Right atrium auricular region (tissue), 2 donors: Measurements from ENCODE around the gene ZFYVE28. TPM values are rescaled to one million over a fixed set of nuclear protein-coding genes. Genes with fewer than 3 reads are reported as not detected.
"Not testable (repeated sequence)": the region's sequence is repeated elsewhere in the genome, so short reads cannot be mapped to it uniquely, and the experiment has no call there.

Experiments used
- DNase-seq: peaks from one replicate; pipeline ENCODE4 v3.0.0-alpha.2; 2019; ENCODE audit warnings: low spot score
- H3K27ac ChIP-seq, 2 donors: fragments of 200-600 bp; sonication (generic); 1 replicate in 1 of 2; 2 replicates in 1 of 2; pipeline ENCODE4 v1.5.1; 2016 to 2019
- H3K27me3 ChIP-seq, 2 donors: fragments of 200-600 bp; sonication (generic); one replicate each; pipeline versions ENCODE4 v1.5.1 to v1.6.0; 2017 to 2019
- H3K36me3 ChIP-seq: fragments of 200-600 bp; sonication (generic); one replicate; pipeline ENCODE4 v1.5.1; 2016
- H3K4me1 ChIP-seq, 2 donors: fragments of 200-600 bp; sonication (generic); one replicate each; pipeline versions ENCODE4 v1.5.1 to v1.6.0; 2017 to 2019
- H3K4me3 ChIP-seq, 2 donors: fragments of 200-600 bp; sonication (generic); 1 replicate in 1 of 2; 2 replicates in 1 of 2; pipeline ENCODE4 v1.5.1; 2017 to 2019; ENCODE audit warnings: mild to moderate bottlenecking in 1 of 2, moderate library complexity in 1 of 2
- H3K9me3 ChIP-seq, 2 donors: fragments of 200-600 bp; sonication (generic); one replicate each; pipeline ENCODE4 v1.5.1; 2019
- total RNA-seq, 2 donors: library from RNA; depleted of rRNA; stranded (reverse); fragments of >200 nt; gene quantifications; one replicate each; pipeline ENCODE4 v1.1.0, GENCODE V29; 2016
- TF ChIP-seq, protein P1 (sequence below), 2 donors: fragments of 200-600 bp; sonication (generic); IDR thresholded peaks; one replicate each; pipeline ENCODE4 v1.5.1; 2019; ENCODE audit warnings: antibody characterized with exemption in 2 of 2

Gene ZFYVE28
- total RNA-seq, 2 donors from 2014 or later = 3.4 to 6.0 TPM

DNA sequence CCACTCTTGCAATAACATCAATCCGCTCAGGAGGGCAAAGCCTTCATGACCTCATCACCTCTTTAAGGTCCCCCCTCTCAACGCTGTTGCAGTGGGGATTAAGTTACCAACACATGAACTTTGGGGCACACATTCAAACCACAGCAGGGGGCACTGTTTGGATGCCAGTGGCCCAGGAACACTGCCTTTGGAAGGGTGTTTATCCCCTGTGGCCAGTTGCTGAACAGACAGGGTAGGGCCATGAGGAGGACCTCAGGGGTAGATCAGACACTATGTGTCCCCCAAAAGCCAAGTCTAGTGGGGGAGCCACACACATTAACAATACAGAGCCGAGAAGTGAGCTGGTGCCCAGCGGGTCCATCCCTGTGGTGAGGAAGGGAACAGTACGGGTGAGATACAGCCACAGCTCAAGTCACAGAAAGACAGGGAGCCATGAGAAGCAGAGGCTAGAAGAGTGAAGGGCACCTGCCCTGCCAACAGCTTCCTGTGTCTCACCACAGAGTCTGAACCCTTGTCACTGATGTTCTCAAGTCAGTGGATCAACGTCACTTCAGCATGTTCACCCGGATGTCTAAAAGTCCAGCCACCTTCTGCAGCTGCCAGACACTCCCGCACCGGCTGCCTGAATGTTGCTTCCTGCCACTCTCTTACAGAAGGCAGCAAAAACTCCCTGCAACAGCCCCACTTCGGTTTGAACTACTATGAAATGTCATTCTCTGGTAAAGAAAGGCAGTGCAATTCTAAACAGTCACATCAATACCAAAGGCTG is 136.7 kb downstream of the ZFYVE28 start:
- no peaks in the 10 kb centered on the region for H3K27me3 ChIP-seq
- H3K27ac ChIP-seq = no peak overlapping the region
- no peaks in the 10 kb centered on the region for H3K9me3 ChIP-seq
- H3K4me3 ChIP-seq = no peak overlapping the region
- H3K4me1 ChIP-seq = peaks cover 0 to 5% of the 10 kb centered on the region in 2 donors
- no peaks in the 10 kb centered on the region for H3K36me3 ChIP-seq
- no peak for DNase-seq
- TF ChIP-seq, protein P1, sequence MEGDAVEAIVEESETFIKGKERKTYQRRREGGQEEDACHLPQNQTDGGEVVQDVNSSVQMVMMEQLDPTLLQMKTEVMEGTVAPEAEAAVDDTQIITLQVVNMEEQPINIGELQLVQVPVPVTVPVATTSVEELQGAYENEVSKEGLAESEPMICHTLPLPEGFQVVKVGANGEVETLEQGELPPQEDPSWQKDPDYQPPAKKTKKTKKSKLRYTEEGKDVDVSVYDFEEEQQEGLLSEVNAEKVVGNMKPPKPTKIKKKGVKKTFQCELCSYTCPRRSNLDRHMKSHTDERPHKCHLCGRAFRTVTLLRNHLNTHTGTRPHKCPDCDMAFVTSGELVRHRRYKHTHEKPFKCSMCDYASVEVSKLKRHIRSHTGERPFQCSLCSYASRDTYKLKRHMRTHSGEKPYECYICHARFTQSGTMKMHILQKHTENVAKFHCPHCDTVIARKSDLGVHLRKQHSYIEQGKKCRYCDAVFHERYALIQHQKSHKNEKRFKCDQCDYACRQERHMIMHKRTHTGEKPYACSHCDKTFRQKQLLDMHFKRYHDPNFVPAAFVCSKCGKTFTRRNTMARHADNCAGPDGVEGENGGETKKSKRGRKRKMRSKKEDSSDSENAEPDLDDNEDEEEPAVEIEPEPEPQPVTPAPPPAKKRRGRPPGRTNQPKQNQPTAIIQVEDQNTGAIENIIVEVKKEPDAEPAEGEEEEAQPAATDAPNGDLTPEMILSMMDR (IDR thresholded peaks at IDR 0.05) = peak in 1 of 2 donors; percentile 25

DNA sequence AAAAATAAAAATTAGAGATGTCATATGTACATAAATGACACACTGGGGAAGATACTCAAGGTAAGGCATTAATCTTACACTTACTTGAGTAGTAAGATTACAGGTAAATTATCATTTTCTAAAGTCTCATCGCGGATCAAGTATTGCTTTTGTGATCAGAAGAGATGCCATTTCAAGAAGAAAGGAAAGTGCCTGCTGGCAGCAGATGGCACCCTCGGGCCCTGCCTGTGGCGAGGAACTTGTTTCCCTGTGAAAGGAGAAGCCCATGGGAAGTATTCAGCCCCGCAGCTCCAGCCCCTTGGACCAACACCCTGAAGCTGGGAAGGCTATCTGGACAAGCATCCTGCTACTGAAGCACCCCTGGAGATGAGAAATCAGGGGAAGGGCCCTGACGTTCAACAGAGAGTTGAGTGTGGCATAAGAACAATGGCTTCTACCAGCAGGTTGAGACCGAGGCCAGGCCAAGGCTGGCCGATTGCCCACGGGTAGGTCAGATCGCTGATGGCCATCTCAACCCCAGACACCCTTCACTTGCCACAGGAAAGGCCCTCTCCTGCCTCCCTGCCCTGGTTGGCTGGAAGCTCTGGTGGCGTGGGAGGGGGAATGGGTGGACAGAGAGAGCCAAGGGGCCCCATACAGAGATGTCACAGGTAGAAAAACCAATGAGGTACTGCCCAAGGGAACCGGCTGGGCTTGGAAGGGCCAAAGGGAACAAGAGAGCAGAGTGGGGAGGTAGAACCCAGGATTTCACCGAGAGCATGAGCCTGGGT is 137.7 kb downstream of the ZFYVE28 start:
- H3K36me3 ChIP-seq = no peaks in the 10 kb centered on the region
- TF ChIP-seq, protein P1 (IDR thresholded peaks at IDR 0.05) = no peak
- no peaks in the 10 kb centered on the region for H3K27me3 ChIP-seq
- H3K27ac ChIP-seq = no peak overlapping the region
- H3K4me3 ChIP-seq = no peak overlapping the region
- peaks cover 0 to 5% of the 10 kb centered on the region in 2 donors for H3K4me1 ChIP-seq
- H3K9me3 ChIP-seq = no peaks in the 10 kb centered on the region
- DNase-seq = no peak

DNA sequence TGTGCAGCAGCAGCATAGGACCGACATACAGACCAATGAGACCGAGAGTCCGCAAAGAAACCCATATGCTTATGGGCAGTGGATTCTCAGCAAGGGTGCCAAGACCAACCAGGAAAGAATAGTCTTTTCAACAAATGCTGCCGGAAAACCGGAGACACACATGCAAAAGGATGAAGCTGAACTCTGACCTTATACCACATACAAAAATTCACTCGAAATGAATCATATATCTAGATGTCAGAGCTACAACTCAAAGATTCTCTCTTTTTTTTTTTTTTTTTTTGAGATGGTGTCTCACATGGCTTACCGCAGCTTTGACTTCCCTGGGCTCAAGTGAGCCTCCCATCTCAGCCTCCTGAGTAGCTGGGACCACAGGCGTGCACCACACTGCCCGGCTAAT is 140.5 kb downstream of the ZFYVE28 start:
- Histone ChIP-seq H3K9me3 (no peaks in the 10 kb centered on the region), H3K4me3 (no peak overlapping the region), H3K27ac (no peak overlapping the region), H3K27me3 (no peaks in the 10 kb centered on the region), H3K36me3 (no peaks in the 10 kb centered on the region), H3K4me1 (peaks cover 0 to 5% of the 10 kb centered on the region in 2 donors)
- TF ChIP-seq, protein P1 (IDR thresholded peaks at IDR 0.05) = no peak
- no peak for DNase-seq

DNA sequence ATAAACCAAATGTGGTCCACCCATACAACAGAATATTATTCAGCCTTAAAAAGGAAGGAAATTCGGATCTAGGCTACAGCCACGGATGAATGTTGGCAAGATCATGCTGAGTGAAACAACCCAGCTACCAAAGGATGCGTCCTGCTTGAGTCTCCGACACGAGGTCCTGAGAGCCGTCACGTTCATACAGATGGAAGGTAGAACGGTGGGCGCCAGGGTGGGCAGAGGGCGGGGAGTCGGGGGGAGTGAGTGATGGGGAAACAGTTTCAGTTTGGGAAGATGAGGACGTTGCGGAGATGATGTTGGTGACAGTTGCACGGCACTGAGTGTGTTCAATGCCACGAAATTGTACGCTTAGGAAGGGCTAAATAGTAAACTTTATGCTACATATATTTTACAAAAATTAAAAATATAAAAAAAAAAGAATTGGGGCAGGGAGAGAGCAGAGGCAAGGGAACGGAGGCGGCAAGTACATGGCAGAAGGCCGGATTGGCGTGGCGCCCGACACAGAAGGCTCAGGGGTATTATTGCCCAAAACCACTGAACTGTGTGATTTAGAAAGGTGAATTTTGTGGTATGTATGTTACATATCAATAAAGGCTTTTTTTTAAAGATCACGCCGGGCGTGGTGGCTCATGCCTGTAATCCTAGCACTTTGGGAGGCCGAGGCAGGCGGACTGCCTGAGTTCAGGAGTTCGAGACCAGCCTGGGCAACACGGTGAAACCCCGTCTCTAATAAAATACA is 141.7 kb downstream of the ZFYVE28 start:
- no peak for DNase-seq

DNA sequence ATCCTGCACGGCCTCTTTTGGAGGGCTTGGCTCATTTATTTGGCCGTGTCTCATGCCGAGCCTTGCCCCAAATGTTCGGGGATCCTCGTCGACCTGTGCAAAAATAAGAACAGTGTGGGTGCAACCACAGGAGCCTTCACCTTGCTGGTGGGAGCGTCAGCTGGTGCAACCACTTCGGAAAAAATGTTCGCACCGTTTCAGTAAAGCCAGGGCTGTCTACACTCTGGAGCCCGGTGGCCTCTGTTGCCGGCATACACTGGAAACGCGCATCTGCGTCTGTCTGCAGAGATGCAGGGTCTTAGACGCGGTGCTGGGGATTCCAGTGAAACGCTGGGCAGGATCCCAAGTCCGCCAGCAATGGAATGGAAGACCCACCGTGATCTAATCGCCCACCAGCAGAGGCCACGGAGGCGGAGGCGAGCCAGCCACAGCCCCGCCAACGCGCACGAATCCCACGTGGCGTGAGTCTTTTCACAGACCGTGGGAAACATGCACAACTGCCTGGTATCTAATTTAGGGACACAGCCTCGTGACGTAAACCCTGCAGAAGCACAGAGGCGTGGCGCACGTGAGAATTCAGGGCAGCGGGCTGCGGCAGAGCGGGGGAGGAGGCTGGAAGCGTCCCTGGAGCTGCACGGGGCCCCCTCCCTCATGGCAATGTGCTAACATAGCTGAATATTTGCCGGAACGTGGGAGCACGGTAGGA is 142.7 kb downstream of the ZFYVE28 start:
- Histone ChIP-seq H3K36me3 (no peaks in the 10 kb centered on the region), H3K9me3 (no peaks in the 10 kb centered on the region), H3K4me3 (no peak overlapping the region), H3K27me3 (no peaks in the 10 kb centered on the region), H3K4me1 (no peaks in the 10 kb centered on the region), H3K27ac (no peak overlapping the region)
- TF ChIP-seq, protein P1 (IDR thresholded peaks at IDR 0.05) = no peak
- DNase-seq = no peak

More for the DNA sequence above, 141.7 kb downstream of the ZFYVE28 start:
- H3K27ac ChIP-seq = no peak overlapping the region
- H3K27me3 ChIP-seq = no peaks in the 10 kb centered on the region
- H3K4me1 ChIP-seq = peaks cover 0 to 1% of the 10 kb centered on the region in 2 donors
- no peaks in the 10 kb centered on the region for H3K9me3 ChIP-seq
- no peak overlapping the region for H3K4me3 ChIP-seq
- H3K36me3 ChIP-seq = no peaks in the 10 kb centered on the region
- TF ChIP-seq, protein P1 (IDR thresholded peaks at IDR 0.05) = no peak

DNA sequence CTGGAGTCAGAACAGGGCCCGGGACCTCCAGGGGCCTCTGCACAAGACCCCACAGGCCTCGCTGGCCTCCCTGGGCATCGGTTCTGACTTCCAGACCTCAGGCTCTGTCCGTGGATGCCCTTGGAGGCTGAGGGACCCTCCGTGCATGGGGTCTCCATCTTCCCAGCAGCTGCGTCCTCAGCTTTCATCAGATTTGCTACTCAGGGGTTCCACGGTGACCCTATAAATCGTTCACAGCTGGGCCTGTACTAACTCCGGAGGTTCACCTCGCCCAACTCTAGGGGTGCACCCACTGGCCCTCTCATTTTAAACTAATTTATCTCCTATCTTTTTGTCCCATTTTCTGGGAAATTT is 143.4 kb downstream of the ZFYVE28 start:
- H3K4me1 ChIP-seq, H3K4me3 ChIP-seq, H3K27ac ChIP-seq, H3K9me3 ChIP-seq, H3K27me3 ChIP-seq, H3K36me3 ChIP-seq, DNase-seq: not testable (repeated sequence)
